Fibroblast of mammary gland (primary cell): ENCODE data around the gene CEP350.

ENCODE experiments used
- DNase-seq: peaks from one replicate; pipeline ENCODE4 v3.0.0-alpha.2; 2010; ENCODE audit warnings: low read depth
- H3K4me3 ChIP-seq: 2 replicates; pipeline ENCODE4 v1.5.1; 2011; ENCODE audit warnings: low read depth, mild to moderate bottlenecking, low read length, moderate library complexity; ENCODE audit not compliant: control insufficient read depth
- CTCF ChIP-seq: conservative IDR thresholded peaks from 2 replicates; pipeline ENCODE4 v1.5.1; 2011; ENCODE audit warnings: low read depth, low read length, inconsistent platforms; ENCODE audit not compliant: control insufficient read depth, insufficient read depth

Gene CEP350

GRCh38 chr1:180160357-180160756 lies 205.7 kb downstream of the CEP350 start:
- H3K4me3 ChIP-seq = no peak overlapping the region
- DNase-seq = no peak
- no peak for TF ChIP-seq CTCF

- TF ChIP-seq CTCF = no peak
- H3K4me3 ChIP-seq = no peak overlapping the region
- DNase-seq = no peak
Observed at GRCh38 chr1:180163041-180163440, 208.4 kb downstream of the CEP350 start.
